HG03175 (cell line): ENCODE results near the gene STYXL1.

Source experiments
- ATAC-seq: cut with Tn5 transposase; IDR thresholded peaks from one replicate; pipeline ENCODE4 v1.9.1; 2021; ENCODE audit warnings: mild to moderate bottlenecking, moderate library complexity; ENCODE audit not compliant: unreplicated experiment

The STYXL1 gene

GRCh38 chr7:75960372-75960771, 87.4 kb downstream of the STYXL1 start:
- ATAC-seq, result no peak

- ATAC-seq, result no peak
Observed at GRCh38 chr7:75958802-75959543, 88.8 kb downstream of the STYXL1 start.

DNA sequence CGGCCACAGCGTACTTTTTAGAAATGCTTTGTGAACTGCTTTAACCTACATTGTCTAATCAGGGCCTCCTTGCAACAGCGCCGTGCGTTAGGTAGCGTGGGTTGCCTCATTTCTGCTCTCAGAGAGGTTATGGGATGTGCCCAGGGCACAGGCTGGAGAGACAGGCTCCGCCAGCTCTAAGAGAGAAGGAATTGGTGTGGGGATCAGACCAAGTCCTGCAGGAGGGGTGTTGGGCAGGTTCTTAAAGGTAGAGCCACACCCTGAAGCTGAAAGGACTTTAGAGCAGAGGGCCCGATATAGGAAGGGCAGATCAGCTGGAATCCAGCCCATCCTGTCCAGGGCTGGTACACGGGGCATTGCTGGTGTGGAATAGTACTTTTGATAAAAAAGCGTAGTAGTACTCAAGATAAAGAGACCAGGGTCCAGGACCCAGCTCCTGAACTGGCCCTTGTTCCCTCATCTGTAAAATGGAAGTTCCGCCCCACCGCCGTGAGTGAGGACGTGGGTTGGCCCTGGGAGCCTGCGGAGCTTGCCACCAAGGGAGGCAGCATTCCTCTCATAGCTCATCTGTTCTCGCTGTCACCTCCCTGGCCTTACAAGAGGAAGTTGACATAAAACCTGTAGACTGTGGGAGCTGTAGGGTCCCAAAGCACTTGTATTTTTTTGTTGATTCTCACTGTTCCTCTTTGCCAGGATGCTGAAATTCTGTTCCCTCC, 90.6 kb downstream of the STYXL1 start:
- ATAC-seq, result no peak

- ATAC-seq, result no peak
Observed at GRCh38 chr7:75955331-75955955, 92.4 kb downstream of the STYXL1 start.

DNA sequence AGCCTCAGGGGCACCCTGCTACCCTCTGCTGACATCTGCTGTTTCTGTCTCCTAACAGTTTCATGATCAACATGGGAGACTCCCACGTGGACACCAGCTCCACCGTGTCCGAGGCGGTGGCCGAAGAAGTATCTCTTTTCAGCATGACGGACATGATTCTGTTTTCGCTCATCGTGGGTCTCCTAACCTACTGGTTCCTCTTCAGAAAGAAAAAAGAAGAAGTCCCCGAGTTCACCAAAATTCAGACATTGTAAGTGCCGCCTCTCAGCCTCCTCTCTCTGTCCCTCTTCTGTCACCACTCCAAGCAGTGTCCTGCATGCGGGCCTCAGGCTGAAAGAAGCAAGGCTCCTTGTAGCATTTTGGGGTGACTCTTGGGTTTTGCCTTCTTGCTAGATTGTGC, 93.9 kb downstream of the STYXL1 start:
- no peak for ATAC-seq

GRCh38 chr7:75953431-75953830, 94.4 kb downstream of the STYXL1 start:
- no peak for ATAC-seq

DNA sequence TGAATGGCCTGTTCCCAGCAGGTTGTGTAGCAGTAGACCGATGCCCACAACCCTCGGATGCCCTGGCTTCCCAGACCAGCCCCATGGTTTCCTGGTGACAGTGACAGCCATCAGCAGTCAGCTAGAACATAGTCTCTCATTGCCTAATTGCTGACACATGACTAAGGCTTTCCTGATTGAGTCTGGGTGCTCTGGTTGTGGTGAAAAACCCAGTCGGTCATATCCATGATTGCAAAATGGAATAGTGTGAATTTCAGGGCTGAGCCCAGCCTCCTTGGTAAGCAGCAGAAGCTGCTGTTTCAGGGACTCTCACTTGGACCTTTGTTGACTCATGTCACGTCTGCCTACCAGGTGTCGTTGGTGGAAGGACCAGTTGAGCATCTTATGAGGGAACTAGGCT, 96.3 kb downstream of the STYXL1 start:
- no peak for ATAC-seq

- no peak for ATAC-seq
Observed at GRCh38 chr7:75950111-75950681, 97.6 kb downstream of the STYXL1 start.

DNA sequence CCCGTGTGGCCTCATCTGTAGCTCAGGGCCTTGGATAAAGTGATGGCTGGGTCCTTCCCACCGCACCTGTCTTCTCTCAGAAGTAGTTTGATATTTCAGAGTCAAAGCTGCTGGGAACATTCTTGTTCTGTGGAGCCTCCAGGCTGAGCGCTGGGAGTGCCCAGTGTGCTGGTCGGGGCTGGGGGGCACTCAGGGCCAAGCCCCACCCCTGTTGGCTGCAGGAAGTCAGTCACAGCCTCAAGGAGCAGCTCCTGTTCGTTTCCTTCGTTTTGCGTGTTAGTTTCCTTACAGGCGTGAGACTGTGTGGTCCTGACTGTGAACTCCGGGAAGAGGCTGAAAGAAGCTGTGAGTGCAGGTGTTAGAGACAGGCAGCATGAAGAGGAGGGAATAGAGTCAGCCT, 99.6 kb downstream of the STYXL1 start:
- no peak for ATAC-seq
